Activated CD4-positive, alpha-beta T cell treated with anti-CD3 and anti-CD28 coated beads, Interleukin-10, Interleukin-2, amounts not matched to agents 100 ng/mL and 50 ng/mL, durations not matched to agents 16 hours and 8 hours (primary cell): ENCODE data around the gene KRT72.

Experiments
- DNase-seq: peaks from one replicate; pipeline ENCODE4 v3.0.0-alpha.2; 2020

KRT72 gene

DNA sequence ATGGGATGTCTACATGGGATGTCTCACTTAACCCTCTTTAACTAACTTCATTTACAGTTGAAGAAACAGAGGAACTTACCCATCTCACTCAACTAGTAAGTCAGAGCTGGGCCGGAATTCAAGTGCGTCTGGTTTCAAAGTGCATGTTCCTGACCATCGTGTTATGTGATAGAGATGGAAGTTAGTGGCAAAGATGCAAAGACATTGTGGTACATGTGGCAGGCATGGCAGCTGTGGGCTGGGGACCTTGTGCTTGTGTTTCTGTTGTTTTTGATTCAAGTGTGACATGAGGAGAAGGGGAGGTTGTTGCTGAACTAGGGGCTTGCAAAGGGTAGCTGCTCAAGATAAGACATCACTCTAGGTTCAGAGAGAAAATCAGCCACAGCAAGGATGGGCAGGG is 25.3 kb downstream of the KRT72 start:
- DNase-seq: no peak

- no peak for DNase-seq
Measured at GRCh38 chr12:52575256-52575655, 26.0 kb downstream of the KRT72 start.

DNA sequence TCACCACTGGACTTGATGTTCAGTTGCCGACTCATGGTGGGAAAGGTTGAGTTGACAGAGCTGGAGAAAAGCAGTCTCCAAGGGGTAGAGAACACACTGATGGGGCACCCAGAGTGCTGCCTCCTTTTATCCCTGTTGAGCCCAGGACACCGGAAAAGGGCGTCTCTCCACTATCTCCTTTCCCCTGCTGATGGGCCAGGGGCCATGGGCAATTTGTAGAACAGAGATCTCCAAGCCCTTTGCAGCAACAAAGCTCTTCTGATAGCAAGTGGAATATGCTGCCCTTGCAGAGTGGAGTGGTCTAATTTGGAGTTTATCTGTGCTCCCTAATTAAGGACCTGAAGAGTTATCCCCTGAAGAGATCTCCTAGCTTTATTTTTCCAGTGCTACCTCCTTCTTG is 27.5 kb downstream of the KRT72 start, which contains the start of gene KRT74:
TSS of gene KRT74 (minus strand) at position 101 of the 400 bp plus-strand sequence. CDS start at position 35, 66 bp downstream.
- DNase-seq: no peak

DNA sequence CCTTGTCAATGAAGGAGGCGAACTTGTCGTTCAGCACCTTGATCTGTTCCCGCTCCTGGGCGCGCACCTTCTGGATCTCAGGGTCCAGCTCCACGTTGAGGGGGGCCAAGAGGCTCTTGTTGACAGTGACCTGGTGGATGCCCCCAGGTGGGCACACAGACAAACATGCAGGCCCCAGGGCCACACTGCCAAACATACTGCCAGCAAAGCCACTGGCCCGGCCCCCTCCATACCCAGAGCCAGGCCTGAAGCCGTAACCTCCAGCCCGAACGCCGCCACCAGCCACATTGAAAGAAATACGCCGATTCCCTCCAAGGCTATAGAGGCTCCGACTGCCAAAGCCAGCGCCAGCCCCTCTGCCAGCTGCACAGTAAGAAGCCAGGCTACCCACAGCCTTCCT is 28.0 kb downstream of the KRT72 start:
- no peak for DNase-seq

DNA sequence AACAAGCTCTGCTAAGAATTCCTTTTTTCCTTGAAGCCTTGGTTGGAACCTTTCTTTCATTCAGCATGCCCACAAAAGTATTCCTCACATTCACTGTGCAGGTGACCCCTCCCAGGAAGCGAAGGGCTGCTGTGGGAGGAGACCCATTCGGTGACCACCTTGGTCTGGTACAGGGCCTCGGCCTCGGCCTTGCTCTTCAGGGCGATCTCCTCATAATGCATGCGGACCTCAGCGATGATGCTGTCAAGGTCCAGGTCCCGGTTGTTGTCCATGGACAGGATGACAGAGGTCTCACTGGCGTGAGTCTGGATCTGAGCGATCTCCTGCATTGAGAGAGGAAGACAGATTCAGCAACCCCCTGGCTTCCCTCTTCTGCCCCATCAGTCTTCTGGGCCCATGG is 30.8 kb downstream of the KRT72 start:
- no peak for DNase-seq

- DNase-seq: no peak
Measured at GRCh38 chr12:52568111-52568510, 33.2 kb downstream of the KRT72 start.

- no peak for DNase-seq
Measured at GRCh38 chr12:52566847-52567291, 34.4 kb downstream of the KRT72 start.

DNA sequence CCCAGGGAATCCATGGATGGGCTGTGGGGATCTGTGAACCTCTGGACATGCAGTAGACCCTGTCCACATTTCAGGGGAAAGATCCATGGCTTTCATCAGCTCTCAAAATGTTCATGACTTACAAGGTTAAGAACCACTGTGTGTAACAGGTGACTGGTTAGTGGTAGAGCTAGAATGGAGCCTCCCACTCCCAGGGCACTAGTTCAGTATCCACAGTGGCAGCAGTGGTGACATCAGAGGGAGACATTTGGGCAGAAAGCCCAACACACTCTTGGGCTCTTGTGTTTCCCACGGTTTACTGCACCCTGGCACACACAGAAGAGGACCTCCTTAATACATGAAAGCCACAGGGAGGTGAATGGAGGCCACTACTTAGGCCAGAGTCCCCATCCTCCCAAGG is 36.7 kb downstream of the KRT72 start:
- no peak for DNase-seq

DNA sequence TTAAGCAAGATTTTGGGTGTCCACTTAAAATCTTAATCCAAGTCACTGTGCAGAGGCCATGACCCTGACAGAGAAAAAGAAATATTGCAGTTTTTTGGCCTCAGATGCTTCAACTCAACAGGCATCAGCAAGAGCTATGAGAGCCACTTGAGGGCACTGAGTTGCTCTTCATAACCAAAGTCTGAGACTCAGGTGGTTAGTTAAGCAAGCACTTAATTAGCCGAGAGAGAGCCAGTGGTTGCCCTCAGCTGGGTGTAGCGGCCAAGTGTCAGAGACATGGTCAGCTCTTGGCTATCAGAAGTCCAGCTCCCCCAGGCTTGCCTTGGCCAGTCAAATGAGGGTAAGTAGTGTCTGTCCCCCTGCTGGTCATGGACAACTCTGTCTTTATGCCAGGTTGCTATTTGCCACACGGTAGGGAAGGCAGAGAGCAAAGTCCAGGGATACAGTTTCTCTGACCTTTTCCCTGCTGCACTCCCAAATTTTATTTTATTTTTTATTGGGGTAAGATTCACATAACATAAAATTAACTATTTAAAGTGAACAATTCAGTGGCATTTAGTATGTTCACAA is 39.3 kb downstream of the KRT72 start:
- DNase-seq: no peak

DNA sequence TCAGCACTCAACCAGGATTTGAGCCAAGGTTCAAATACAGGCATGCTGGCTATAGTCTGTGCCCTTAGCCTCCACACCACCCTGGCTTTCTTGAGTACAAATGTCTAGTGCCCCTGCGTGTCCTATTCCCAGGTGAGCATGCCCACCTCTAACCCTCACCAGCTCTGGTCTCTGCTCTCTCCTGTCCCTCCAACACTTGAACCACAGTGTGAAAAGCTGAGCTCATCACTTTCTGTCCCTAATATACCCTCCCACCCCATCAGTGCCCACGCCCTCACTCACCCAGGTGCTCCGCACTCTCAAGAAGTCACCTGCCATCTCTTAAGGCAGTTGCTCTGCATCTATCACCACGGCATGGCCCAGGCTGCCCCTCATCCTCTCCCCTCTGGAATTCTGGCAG is 41.3 kb downstream of the KRT72 start:
- no peak for DNase-seq

DNA sequence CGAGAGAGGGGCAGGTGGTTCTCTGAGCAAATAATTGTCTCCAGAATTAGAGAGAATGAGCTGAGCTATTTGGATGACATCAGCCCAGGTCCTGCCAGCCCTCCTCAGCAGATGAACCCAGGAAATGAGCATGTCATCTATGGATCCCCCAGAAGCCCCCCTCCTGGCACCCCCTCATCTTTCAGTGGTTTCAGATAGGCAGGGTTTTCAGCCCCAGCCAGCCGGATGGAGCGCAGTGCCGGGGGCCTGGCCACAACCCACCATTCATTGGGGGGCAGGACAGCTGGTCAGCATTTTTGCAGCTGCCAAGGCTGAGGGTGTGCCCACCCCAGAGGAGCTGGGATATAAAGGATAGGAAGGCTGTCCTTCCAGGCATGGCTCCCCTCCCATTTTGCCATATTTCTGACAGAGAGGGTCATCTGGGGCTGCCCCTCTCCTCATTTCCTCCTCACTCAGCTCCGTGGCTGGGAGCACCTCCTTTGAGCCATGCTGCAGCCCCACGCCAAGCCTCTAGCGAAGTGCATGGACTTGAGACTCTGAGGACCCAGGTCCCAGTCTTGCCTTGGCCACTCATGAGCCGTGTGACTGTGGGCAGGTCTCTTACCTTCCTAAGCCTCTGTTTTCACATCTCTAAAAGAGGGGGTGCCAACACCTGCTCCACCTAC is 42.4 kb downstream of the KRT72 start:
- no peak for DNase-seq

DNA sequence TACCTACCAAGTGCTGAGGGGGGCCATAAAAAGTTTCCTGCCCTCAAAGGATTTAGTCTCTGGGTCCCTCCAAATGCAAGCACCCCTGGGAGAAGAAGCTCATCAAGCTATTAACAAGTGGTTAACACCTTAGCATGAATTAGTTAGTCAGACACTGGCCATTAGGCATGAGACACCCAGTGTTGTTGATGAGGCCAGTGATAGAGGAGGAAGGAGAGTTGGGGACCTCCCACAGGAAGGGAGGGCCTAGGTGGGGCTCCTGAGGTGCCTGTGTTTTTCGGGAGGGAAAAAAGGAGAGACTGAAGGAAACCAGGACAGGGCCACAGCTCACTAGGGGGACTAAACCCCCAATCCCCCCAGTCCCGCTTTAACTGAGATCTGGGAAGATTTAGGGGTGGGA is 43.8 kb downstream of the KRT72 start:
- DNase-seq: no peak

DNA sequence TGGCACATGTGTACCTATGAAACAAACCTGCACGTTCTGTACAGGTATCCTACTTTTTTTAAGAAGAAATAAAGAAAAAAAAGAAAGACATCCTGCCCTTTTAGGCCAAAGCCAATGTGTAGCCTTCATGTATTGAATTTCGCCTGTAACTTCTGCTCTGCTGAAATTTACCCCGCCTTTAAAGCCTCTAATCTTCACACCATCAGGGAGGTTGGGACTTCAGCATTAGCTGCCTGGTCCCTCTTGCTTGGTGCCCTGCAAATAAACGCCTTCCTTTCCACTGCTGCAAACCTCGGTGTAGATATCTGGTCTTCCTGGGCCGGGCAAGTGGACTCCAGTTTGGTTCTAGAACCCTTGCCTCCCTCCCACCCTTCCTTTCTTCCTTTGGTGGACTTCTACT is 45.7 kb downstream of the KRT72 start:
- no peak for DNase-seq

- no peak for DNase-seq
Measured at GRCh38 chr12:52552681-52553195, 48.5 kb downstream of the KRT72 start, which contains the start of gene KRT71. Gene KRT71 (minus strand): TSS chr12:52553145. CDS start chr12:52553077, 68 bp downstream.

- no peak for DNase-seq
Measured at GRCh38 chr12:52552055-52552454, 49.2 kb downstream of the KRT72 start.

- no peak for DNase-seq
Measured at GRCh38 chr12:52551216-52551865, 49.9 kb downstream of the KRT72 start.

DNA sequence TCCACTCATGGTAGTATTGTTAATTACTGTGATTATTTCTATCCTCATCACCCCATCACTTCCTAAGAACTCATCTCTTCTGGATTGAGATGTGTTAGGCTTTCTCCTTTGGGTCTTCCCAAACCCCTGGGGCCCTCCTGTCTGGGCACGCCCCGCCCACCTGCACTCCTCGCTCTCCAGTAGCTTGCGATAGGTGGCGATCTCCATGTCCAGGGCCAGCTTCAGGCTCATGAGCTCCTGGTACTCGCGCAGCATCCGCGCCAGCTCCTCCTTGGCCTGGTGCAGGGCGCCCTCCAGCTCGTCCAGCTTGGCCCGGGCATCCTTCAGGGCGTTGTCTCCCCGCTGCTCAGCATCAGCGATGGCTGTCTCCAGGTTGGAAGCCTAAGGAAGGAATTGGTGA is 55.1 kb downstream of the KRT72 start:
- DNase-seq: no peak

GRCh38 chr12:52543985-52544883 is 57.0 kb downstream of the KRT72 start:
- DNase-seq: no peak

DNA sequence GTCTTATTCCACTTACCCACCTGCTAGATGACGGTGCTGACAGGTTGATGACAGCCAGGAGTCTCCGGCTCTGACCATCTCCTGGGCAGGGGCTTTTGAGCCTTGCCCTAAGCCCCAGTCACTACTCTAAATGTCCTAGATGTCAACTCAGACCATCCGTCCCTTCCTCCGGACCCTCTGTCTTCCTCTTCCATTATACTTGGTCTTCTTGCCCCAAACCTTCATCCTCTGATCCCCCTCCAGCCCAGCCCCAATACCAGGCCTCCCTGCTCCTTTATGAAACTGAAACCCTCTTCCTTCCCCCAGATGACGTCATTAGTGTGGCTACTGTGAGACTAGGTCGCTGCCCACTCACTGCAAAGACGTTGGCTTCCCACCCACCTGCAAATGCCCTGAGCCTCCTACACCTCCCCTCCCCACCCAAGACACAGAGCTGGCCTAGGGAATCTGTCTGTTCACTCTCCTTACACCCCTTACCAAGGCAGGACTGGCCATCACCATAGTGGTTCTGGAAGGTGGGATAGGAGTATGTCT is 58.4 kb downstream of the KRT72 start:
- no peak for DNase-seq

DNA sequence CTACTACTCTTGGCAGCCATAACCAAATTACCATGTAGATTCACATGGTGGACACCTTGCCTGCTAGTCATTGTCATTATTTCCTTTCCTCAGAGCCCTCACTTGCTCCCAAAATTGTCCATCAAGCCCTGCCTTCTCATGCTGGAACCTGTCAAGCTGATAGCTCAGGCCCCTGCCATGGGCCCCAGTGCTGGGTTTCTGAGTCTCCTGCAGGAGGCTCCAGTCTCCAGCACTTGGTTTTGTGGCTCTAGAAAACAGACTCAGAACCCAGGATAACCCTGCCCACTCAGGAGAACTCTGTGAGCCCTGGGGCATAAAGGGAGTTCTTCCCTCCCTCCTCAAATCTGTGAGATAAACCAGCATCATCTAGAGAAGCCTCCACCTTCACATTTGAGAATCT is 59.1 kb downstream of the KRT72 start:
- DNase-seq: no peak

DNA sequence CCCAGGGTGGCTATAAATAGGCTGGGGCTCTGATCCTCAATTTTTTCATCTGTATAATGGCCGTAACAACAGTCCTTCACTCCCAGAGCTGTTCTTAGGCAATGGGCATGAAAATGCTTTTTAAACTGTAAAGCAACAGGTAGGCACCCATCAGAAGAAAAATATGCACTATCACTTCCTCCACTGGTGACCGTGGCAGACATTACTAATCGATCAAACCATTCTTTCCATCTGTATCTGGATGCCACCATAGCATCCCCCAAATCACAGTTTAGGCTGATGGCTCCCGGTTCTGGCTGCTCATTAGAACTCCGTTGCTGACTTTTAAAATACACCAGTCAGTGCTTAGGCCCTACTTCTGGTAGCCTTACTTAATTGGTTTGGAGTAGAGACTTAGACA is 59.6 kb downstream of the KRT72 start:
- DNase-seq: no peak

- no peak for DNase-seq
Measured at GRCh38 chr12:52540531-52540930, 60.7 kb downstream of the KRT72 start.

- no peak for DNase-seq
Measured at GRCh38 chr12:52539821-52540173, 61.5 kb downstream of the KRT72 start.
